NCI-H2029 treated with DMSO at 0.1 percent for 48 hours (cell line): Measurements from ENCODE around the gene HOXD3.

Experiments used
- DNase-seq: peaks from one replicate; lab custom pipeline; 2025; lab: John Stamatoyannopoulos, UW

HOXD3 gene

DNA sequence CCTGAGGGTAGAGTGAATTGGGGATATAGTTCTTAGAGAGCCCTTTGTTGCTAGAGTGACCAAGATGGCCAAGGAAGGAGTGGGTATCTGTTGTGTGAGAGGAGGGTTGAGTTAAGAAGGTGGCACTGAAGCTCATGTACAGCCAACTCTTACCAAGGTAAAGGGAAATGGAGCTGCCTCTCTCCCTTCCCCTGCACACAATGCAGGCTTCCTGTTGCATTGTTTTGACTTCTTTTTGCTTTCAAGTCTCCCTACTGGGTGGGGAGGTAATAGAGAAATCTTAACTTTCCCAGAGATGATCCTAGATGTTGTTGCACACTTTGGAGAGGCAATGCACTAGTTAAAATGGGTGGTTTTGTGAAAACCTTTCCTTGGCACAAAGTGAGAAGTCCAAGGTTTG lies 55.2 kb downstream of the HOXD3 start:
- no peak for DNase-seq

DNA sequence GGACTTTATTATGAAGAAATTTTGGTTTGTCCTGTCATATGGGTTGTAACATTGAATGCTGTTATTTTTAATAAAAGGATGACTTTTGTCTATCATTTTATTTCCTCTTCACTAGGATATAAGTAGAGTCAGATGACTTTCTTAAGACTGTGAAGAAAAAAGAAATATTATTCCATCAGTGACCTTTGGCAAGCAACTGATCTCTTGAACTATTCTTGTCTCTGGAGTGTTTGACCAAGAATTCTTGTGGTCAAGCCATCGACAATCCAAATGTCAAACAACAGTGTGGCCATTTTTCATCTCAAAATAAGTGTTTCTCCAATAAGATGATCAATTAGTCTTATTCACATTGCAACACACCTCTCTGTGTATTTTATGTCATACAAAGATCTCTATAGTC lies 56.3 kb downstream of the HOXD3 start:
- no peak for DNase-seq
